ENCODE measurements around the gene PHF21B. TPM values are rescaled to one million over a fixed set of nuclear protein-coding genes. Genes with fewer than 3 reads are reported as not detected.

Gene PHF21B
- total RNA-seq, 2 donors from 2014 or later, result 0.71 to 0.76 TPM

DNA sequence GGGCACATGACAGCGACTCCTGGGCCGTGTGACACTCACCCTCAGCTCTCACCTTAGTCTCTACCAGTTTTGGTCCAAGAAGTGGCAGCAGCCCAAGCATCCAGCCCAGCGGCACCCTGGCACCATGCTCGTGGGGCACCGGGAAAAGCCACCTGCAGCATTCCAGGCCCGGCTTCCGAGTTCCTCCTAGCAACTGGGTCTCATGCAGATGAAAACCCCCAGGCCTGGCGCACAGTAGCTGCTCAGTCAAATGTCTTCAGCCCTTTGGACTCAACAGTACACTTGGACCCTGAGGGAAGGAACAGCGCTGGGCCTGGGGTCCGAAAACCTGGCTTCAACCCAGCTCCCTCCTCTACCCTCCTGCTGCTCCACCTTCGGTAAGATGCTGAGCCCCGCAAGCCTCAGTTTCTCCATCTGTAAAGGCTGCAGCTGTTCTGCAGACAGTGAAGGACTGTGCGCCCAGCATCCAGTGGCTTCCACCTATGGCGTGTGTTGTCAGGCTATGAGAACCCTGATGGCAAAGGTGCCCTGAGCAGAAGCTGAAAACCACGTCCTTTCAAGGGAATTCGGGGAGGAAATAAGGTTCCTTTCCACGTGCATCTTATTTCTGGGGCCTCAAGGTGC, 66.0 kb downstream of the PHF21B start:
- intact Hi-C loops (cut with DNase I), result no loop called here
- DNase-seq (no peak), ATAC-seq (no peak)

DNA sequence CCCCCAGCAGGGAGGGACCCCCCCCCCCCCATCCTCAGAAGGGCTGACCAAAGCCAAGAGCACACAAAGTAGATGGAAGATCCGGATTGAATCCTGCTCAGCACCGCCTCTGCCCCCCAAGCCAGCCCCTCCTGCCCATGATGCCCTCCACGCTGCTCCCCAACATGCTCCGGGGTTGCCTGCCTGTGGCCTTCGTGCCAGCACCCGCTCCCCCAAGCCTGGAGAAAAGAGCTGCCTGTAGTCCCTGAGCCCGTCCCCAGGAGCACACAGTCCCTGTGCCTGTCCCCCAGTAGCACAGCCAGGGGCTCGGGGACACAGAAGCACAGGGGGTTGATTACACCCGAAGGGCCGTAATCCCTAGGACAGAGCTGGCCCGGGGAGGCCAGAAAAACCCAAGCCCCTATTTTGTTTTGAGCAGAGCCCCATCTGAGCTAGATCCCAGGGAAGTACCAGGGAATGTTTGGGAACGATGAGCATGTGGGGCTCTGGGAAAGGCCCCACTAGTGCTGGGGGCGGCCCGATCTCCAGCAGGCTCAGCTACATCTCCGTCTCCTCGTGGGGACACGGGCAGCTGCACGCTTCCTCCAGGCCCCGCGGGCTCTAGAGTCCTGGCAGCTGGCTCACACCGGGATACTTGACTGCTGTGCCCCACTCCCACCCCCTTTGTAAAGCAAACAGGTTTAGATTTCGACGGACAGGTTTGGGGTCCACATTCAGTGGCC, 66.7 kb downstream of the PHF21B start:
- no peak for ATAC-seq
- intact Hi-C loops (cut with DNase I), result no loop called here
- DNase-seq, result no peak

DNA sequence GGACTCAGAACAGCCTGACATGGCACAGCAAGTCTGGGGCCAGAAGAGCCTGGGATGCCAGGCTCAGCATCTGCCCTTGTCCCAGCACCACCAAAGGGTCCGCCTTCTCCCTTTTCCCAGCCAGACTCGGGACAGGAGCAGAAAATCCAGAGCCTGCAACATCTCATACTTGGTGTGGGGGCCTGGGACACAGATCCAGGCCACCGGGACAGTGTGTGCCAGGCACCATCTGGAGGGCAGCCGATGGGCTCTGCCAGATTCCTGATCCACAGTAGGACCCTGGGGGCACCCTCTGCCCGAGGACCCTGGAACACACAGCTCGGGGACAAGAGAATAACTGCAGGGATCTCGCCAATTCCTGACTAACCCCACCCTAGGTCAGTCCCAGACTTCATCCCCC, 67.7 kb downstream of the PHF21B start:
- no peak for ATAC-seq
- no peak for DNase-seq
- intact Hi-C loops (cut with DNase I), result no loop called here

DNA sequence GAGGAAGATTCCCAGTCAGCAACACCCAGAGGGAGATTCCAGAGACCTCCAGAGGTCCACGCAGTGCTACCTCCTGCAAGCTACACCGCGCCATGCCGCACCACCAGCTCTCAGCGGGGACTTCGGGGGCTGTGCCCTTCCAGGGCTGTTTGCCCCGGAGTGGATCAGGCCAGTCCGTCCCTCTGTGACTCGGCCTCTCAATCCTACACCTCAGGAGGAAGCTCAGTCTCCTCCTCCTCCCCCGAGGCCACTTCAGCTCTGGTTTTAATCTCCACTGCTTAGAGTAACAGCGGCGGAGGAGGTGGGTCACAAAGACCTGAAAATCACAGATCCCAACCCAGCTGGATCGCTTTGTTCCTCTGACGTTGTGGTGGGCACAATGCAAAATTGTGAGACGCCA, 68.6 kb downstream of the PHF21B start:
- ATAC-seq, result no peak
- intact Hi-C loops (cut with DNase I), result no loop called here
- no peak for DNase-seq

DNA sequence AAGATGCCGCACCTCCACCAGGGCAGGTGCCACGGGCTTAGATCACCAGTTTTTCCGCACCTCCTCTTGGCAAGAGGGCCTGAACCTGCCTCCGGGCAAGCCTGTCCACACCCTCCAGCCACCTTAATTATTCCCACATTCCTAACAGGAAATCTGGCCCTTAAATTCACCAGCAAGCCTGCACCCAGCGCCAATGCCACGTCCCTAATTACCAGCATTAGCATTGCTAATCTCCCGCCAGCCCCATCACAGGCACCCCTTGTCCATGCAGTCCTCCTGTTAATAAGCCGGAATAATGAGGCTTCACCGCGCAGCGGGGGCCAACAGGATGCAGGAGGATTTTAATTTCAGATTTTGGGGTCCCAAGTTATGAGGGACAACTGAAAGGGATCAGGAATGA, 69.7 kb downstream of the PHF21B start:
- intact Hi-C loops (cut with DNase I), result no loop called here
- DNase-seq (no peak), ATAC-seq (no peak)

DNA sequence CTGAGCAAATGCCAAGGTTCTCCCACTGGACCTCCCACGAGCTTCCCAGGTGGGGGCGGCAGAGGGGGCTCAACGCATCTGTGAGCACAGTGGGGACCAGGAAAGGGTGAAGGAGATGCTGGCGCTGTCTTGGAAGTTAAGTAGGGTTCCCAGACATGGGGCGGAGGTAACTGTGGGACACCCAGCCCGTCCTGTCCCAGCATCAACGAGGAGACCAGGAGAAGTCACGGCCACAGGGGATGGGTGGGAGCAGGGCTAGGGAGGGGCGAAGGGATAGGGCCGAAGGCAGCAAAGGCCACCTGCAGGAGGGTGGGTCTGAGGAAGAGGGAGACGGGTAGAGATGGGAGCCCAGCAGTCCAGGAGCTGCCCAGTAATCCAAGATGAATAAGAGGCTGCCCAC, 70.4 kb downstream of the PHF21B start:
- ATAC-seq, result no peak
- no peak for DNase-seq
- intact Hi-C loops (cut with DNase I), result no loop called here

DNA sequence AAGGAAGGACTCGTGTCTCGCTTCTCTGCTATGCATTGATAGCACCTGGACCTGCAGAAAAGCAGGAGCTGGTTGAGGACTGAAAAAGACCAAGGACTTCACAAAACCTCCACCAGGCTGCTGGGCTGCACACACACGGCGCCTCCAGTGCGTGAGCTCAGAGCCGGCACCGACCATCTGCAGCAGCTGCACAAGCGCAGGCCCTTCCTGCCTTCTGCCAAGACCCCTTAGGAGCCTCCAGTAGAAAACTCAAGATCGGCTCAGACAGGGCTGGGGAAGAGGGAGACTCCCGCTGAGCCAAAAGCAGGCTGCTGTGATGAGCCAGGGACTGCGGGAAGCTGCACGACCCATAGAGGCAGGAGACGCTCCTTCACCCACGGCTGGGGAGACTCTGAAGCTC, 70.9 kb downstream of the PHF21B start:
- no peak for ATAC-seq
- DNase-seq, result no peak
- intact Hi-C loops (cut with DNase I), result no loop called here

DNA sequence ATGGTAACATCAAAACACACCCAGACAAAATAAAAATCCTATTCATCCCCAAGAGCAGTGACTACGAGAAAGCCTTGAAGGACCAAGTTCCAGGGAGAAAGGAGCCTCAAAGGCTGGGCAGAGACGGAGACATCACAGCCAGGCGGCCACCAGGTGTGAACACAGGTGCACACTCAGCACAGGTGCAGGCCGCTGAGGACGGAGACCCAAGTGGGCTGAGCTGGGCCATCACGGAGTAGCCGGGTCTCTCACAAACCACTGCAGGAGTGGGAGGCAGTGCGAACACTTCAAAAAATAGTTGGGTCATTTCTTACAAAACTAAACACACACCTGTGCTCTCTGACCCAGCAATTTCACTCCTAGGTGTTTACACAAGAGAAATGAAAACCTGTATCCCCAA, 72.6 kb downstream of the PHF21B start:
- ATAC-seq, result no peak
- no peak for DNase-seq
- intact Hi-C loops (cut with DNase I), result no loop called here

DNA sequence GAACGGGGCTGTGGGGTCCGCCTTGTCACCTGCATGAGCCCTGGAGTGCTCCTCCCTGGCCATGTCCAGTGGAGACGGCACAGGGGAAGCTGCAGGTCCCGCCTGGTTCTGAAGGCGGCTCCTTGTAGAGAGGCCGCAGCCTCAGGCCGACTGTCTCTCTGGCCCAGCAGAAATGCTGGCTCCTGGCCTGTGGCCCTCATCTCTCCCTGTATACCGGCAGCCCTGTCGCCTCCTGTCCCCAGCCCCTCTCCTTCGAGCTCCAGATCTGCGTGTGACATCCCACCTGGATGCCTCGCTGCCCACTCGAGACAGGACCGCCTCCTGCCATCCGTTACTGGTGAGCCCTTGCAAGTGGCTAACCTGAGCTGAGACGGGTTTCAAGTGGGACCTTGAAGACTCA, 73.6 kb downstream of the PHF21B start:
- no peak for DNase-seq
- ATAC-seq, result peak; percentile 26 to 36
- intact Hi-C loops (cut with DNase I), result no loop called here

DNA sequence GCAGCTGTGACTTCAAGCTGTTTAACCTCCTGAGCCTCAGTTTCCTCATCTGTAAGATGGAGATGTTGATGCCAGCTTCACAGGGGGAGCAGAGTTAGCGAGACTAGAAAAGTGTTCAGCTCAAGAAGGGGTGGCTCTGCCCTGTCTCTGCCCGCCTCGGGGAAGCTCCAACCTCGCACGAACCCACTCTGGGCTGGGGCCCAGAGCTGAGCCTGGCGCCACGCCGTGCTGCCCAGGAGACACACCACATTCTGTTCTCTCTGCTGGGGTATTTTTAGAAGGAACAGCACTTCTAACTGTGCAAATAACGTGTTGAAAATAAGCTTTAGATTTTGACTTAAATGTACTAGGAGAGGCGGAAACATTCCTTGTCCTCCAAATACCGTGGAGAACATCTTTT, 74.1 kb downstream of the PHF21B start:
- DNase-seq (no peak), ATAC-seq (peak; percentile 70 to 84)
- intact Hi-C loops (cut with DNase I), result no loop called here

DNA sequence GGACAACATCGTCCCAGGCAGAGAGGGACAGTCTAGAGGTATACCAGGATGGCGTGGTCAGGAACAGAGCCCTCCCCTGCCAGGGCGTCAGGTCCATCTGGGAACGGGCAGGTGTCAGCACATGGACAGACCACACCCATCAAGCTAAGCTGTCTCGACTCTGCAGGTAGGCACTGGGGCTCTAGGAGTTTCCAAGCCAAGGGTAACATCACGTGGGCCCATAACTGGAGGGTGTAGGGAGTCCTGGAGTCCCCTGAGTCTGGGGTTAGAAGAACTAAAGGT, 75.4 kb downstream of the PHF21B start:
- intact Hi-C loops (cut with DNase I), result no loop called here
- no peak for DNase-seq
- no peak for ATAC-seq

DNA sequence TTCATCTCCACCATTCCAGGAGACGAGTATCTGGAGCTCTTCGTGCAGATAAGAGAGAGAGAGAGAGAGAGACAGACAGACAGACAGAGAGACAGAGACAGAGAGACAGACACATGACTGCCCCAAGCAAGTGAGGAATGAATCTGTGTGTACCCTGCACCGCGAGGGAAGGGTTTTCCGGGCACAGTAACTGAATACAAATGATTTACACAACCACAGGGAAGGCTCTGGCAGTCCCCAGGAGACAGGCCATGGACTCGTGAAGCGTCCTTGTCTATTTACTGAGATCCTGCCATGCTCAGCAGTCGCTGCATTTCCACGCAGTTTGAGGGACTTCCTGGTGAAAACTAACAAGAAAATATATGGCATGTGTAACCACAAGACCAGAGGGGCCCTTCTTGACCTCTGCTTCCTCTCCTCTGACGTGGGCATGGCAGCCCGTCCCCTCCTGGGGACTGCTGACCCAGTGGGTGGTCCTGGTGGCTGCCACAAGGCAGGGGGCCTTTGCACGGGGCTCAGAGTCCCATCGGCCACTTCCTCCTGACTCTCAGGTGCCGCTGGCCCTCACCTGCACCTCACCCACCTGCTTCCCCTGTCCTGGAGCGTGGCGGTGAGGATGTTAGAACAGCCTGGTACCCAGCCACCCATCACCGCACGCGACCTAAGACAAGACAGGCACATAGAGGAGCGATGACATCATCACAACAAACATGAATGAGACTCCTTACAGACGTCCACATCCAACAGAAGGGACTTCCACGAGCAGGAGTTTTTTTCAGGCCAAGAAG, 75.9 kb downstream of the PHF21B start:
- intact Hi-C loops (cut with DNase I), result no loop called here
- no peak for DNase-seq
- no peak for ATAC-seq

DNA sequence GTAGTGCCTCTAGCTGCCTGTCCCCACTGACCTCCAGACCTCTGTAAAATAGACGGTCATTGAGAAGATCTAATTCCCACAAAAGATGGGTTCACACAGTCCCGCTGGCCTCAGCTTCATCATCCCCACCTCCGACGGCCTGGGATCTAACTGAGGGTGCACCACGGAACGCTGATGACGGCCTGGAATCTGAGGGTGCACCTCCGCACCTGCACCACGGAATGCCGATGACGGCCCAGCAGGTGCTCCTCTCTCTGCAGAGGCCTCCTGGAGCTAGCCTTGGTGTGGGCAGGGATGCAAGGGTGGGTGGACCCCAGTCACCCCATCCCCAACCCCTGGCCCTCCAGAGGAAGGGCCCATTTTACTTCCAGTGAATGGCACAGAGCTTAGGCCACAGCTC, 77.3 kb downstream of the PHF21B start:
- intact Hi-C loops (cut with DNase I), result no loop called here
- no peak for ATAC-seq
- no peak for DNase-seq

DNA sequence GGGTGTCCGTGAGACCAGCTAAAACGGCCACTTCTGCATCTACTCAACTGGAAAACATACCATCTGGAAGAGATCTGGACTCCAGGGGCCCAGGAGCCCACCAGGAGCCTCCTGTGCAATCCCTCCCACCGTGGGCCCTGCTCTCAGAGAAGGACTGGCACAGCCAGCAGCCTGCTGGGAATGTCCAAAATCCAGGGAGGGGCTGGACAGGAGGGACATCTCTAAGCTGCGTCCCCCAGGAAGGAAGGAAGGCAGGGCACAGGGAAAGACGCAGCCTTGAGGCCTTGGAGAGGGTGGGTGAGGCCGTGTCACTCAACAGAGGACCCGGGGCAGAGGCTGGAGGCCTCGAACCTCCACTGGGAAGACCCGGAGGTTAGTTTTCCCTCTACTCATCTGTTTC, 78.0 kb downstream of the PHF21B start:
- no peak for DNase-seq
- intact Hi-C loops (cut with DNase I), result no loop called here
- no peak for ATAC-seq

DNA sequence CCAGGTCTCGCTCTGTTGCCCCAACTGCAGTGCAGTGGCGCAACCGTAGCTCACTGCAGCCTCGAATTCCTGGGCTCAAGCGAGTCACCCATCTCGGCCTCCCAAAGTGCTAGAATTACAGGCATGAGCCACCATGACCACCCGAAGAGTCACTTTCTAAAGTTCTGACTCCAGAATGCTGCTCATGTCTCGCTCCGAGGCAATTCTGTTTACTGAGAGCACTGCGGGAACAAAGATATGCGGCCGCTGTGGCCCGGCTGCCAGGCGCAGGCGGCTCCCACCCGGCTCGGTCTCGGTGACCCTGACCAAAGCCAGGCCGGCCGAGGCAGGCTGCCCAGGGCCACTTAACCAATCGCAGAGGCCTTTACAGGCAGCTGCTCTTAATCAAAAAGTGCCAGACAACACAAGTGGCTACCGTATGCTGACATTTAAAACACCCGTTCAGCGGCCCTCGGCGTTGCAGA, 78.7 kb downstream of the PHF21B start:
- ATAC-seq (peak; percentile 87 to 94), DNase-seq (peak; percentile 72)

DNA sequence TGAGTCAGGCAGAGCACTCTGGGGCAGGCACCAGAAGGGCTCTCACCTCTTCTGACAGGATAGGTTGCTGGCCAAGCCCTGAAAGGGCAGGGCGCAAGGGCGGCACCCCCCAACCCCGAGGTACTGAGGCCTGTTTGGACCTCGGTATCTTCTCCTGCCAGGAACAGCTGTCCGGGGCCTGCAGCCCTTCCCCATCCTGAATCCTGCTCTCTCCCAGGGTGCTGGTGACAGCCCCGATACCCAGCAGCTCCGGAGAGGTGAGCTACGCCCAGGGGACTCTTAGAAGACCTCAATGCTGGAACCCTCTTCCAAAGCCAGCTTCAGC, 79.1 kb downstream of the PHF21B start:
- DNase-seq (no peak), ATAC-seq (peak; percentile 7 to 9)
- intact Hi-C loops (cut with DNase I), result no loop called here

More for the DNA sequence above, 78.7 kb downstream of the PHF21B start:
- intact Hi-C loops (cut with DNase I), result no loop called here

DNA sequence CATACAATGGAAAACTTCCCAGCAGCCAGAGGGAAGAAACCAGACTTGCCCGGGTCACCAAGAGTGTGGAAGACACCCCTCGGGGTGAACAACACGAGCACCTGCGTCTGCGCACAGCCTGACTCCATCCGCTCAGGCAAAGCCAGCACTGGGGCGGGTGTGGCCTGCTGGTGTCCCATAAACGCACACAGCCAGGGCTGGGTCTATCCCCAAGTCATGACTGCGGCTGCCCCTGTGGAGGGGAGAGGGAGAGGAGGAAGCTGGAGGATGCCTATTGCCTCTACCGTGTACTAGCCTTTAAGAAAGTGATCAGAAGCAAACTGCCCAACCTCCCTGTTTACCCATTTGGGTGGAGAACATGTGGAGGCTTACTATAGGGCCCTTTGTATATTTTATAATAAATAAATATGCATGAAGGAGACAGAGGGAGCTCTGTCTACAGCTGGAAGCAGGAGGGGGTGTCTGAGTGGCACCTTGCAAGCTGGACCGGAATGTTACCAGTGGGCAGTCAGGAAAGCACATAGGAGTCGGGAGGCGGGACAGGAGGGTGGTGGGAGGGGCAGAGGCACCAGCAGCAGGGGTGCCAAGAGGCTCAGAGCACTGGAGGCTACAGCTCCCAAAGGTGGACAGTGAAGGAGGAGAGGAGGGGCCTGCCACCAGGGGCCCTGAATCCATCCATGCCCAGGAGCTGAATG, 79.6 kb downstream of the PHF21B start:
- ATAC-seq (peak; percentile 22 to 24), DNase-seq (no peak)
- intact Hi-C loops (cut with DNase I), result no loop called here

DNA sequence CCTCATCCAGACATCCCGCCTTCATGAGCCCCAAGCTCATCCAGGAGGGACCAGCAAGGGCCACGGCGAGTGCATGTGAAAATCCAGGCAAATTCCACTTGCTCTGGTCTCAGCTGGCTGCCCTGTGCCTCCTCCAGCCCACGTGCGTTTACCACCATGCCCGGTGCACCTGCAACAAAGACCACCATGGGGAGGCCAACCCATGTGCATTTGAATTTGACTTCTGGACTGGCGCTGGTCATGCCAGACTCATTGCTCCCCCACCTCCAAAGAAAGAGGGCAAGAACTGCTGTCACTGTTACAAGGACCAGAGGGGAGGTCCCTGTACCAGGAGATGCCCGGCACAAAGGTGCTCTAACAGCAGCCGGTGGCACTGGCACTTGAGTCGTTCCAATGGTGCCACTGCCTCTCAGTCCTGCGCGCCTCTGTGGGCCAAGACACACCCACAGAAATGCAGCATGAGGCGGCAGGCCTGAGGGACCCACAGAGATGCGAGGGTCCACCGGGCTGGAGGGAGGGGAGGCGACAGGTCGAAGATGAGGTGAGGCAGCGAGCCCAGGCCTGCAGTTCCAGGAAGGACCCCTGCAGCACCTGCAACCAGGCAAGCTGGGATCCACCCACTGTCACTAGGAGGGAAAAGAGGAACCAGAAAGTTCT, 80.3 kb downstream of the PHF21B start:
- intact Hi-C loops (cut with DNase I), result no loop called here
- no peak for DNase-seq
- ATAC-seq, result no peak

DNA sequence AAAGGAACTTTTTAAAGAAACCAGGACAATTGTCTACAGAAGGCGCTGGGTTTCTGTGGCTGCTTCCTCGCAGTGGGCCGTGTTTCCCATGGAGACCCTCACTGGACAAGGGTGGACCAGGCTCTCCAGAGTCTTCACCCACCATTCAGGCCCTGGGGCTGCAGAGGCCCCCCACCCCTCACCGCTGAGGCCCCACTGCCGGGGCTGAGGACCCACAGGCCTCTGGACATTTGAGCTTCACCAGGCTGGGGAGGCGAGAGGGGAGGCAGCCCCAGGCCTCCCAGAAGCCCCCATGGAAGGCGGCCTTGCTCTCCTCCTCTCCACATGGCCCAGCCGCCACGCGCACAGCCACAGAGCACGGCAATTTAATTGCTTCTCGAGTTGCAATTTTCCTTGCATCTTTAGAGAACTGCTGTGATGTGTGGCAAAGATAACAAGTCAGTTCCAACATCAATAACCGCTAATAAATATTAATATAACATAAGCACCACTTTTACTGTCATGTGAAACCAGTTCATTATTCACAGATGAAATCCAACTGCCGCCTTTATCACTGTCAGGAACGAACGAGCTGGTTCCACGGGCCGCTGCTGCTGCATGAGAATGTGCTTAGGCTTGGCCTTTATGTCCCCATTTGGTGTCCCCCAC, 81.0 kb downstream of the PHF21B start:
- ATAC-seq, result no peak
- DNase-seq, result no peak
- intact Hi-C loops (cut with DNase I), result no loop called here

Data from left cardiac atrium (tissue), 4 donors.